OCI-LY7 (cell line): Measurements from ENCODE around the gene ELK4.

ENCODE experiments used
- CTCF ChIP-seq: fragments of 200-600 bp; sonication (generic); conservative IDR thresholded peaks from 2 replicates; pipeline ENCODE4 v1.5.1; 2014; ENCODE audit warnings: mild to moderate bottlenecking, antibody characterized with exemption, low read length, moderate library complexity, mixed read lengths
- EZH2phosphoT487 ChIP-seq: fragments of 200-600 bp; sonication (generic); IDR thresholded peaks from 2 replicates; pipeline ENCODE4 v1.6.1; 2018; ENCODE audit warnings: low read depth, borderline replicate concordance, mild to moderate bottlenecking, mixed run types, antibody characterized with exemption, low read length, moderate library complexity, mixed read lengths

GRCh38 chr1:205588636-205589035 lies 43.2 kb downstream of the ELK4 start:
- peak; percentile 85 for TF ChIP-seq CTCF
- no peak for TF ChIP-seq EZH2phosphoT487
